Esophagus squamous epithelium (tissue), 4 donors: Measurements from ENCODE around the gene UCKL1.

ENCODE experiments used
- POLR2A ChIP-seq, 4 donors: fragments of 450-650 bp; IDR thresholded peaks; one replicate each; pipeline ENCODE4 v1.6.1; 2017; ENCODE audit warnings: antibody characterized with exemption in 4 of 4, mild to moderate bottlenecking in 4 of 4, moderate library complexity in 3 of 4
- TF ChIP-seq, protein P1 (sequence below), 6 experiments: fragments of 450-650 bp in 4 of 6; fragments of 200-600 bp in 2 of 6; sonication (generic) in 2 of 6; IDR thresholded peaks; one replicate each; pipeline ENCODE4 v1.5.1; 2016 to 2019; ENCODE audit warnings: antibody characterized with exemption in 6 of 6, mild to moderate bottlenecking in 4 of 6, moderate library complexity in 4 of 6

DNA sequence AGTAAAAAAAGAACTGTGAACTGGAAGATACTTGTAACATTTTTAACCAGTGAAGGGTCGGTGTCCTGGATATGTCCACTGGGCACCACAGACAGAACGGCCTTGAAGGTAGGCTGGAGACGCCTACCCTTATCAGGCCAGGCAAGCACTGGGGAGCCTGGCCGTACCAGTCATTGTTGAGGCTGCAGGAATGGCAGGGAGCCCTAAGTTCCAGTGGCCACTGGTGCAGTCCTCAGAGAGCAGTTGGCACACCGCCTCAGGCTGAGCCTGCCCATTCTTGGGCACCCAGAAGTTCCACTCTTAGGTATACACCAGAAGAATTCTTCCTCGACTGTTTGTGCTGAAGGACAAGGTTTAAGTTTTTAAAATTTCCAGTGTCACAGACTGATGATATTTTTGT lies 40.7 kb downstream of the UCKL1 start:
- no peak for TF ChIP-seq POLR2A (IDR thresholded peaks at IDR 0.05)
- TF ChIP-seq, protein P1, sequence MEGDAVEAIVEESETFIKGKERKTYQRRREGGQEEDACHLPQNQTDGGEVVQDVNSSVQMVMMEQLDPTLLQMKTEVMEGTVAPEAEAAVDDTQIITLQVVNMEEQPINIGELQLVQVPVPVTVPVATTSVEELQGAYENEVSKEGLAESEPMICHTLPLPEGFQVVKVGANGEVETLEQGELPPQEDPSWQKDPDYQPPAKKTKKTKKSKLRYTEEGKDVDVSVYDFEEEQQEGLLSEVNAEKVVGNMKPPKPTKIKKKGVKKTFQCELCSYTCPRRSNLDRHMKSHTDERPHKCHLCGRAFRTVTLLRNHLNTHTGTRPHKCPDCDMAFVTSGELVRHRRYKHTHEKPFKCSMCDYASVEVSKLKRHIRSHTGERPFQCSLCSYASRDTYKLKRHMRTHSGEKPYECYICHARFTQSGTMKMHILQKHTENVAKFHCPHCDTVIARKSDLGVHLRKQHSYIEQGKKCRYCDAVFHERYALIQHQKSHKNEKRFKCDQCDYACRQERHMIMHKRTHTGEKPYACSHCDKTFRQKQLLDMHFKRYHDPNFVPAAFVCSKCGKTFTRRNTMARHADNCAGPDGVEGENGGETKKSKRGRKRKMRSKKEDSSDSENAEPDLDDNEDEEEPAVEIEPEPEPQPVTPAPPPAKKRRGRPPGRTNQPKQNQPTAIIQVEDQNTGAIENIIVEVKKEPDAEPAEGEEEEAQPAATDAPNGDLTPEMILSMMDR (IDR thresholded peaks at IDR 0.05): no peak
